ENCODE measurements around the gene CASP9. TPM values are rescaled to one million over a fixed set of nuclear protein-coding genes. Genes with fewer than 3 reads are reported as not detected.

CASP9 gene
- total and polyA plus RNA-seq, 7 donors, result 5.3 to 10.5 (median 8.0) TPM

DNA sequence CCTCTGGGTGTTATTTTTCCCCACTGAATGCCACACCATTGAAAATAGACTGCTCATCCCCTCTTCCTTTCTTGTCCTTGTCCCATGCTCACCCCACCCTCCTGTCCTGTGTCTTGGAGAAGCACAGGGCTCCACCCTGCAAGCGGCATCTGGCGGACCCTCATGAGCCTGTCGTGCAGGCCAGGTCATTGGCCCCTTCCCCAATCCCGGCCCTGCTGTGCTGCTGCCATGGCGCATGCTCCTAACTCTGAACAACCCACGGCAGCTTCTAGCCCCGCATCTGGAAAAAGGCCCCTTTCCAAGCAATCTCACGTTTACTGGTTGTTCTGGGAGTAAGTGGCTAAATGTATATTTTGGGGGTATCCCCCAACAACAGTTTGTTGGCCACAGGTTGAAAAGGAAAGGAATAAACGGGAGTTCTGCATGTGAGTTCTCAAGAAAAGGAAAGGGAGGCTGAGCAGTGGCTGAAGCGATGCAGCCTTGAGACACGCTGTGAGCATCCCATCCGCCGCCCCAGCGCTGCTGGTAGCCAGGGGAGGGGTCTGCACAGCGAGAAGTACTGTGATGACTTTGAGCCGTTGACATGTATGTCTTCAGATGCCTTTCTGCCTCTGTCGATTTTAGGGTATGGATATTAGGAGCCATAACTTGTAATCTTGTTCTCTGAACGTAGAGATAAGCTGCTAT, 44.5 kb upstream of the CASP9 start:
- H3K27me3 ChIP-seq (ENCODE audit: insufficient read depth in 3 of 3, low read length in 2 of 3), result no peaks in the 10 kb centered on the region
- no peak for DNase-seq
- H3K36me3 ChIP-seq (ENCODE audit: insufficient read depth in 1 of 2, low read depth in 1 of 2), result peaks cover 16 to 74% of the 10 kb centered on the region in 2 donors
- H3K4me3 ChIP-seq, result no peak overlapping the region
- intact Hi-C loops (cut with DNase I), result no loop called here
- peaks cover 5% of the 10 kb centered on the region for H3K4me1 ChIP-seq
- peak overlapping the region; percentile 27 for H3K27ac ChIP-seq
- no peak for ATAC-seq
- TF ChIP-seq, protein P1, sequence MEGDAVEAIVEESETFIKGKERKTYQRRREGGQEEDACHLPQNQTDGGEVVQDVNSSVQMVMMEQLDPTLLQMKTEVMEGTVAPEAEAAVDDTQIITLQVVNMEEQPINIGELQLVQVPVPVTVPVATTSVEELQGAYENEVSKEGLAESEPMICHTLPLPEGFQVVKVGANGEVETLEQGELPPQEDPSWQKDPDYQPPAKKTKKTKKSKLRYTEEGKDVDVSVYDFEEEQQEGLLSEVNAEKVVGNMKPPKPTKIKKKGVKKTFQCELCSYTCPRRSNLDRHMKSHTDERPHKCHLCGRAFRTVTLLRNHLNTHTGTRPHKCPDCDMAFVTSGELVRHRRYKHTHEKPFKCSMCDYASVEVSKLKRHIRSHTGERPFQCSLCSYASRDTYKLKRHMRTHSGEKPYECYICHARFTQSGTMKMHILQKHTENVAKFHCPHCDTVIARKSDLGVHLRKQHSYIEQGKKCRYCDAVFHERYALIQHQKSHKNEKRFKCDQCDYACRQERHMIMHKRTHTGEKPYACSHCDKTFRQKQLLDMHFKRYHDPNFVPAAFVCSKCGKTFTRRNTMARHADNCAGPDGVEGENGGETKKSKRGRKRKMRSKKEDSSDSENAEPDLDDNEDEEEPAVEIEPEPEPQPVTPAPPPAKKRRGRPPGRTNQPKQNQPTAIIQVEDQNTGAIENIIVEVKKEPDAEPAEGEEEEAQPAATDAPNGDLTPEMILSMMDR (IDR thresholded peaks at IDR 0.05), result no peak
- 87 to 91% (median 89%) methylated on average over 18 of the region's 18 CpGs for WGBS, 3 donors
- no peaks in the 10 kb centered on the region for H3K9me3 ChIP-seq

DNA sequence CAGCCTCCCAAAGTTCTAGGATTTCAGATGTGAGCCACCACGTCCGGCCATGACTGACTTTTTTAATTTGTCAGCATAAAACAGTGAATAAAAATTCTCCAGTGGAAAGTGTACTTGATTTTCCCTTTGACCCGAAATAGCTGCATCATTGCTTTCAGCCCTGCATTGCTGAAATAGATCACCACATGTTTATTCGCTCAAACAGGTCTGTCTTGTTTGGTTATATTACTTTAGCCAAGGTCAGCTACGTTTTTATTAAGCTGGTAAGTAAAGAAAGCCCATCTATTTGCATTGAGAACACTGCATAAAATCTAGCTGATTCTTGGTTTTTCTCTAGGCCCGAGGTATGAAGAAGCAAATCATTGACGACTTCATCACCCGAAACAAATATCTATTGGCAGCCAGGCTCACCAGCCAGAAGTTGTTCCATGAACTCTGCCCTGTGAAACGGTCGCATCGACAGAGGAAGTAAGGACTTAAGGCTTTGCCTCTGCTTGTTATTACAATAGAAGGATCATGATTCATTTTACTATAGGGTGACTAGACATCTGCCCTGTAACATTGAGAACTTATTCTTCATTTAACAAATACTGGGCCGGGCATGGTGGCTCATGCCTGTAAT, 35.3 kb upstream of the CASP9 start:
- TF ChIP-seq, protein P1 (IDR thresholded peaks at IDR 0.05), result no peak

DNA sequence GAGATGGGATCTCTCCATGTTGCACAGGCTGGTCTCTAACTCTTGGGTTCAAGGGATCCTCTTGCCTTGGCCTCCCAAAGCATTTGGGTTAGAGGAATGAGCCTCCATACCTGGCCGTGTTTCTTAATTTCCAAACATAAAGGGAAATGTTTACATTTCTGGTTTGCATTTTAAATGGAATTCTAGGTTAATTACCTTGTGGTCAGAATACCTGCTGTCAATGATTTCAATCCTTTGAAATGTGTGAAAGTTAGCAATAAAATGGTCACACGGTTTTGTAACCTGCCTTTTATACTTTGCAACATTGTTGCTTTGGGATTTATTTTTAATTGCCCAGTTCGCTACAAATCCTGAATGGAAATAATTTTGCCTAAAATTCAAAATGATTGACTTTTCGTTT, 34.5 kb upstream of the CASP9 start:
- H3K36me3 ChIP-seq (ENCODE audit: insufficient read depth in 1 of 2, low read depth in 1 of 2), result peaks cover 5 to 53% of the 10 kb centered on the region in 2 donors
- H3K27me3 ChIP-seq (ENCODE audit: insufficient read depth in 3 of 3, low read length in 2 of 3), result no peaks in the 10 kb centered on the region
- H3K9me3 ChIP-seq, result no peaks in the 10 kb centered on the region
- H3K27ac ChIP-seq, result no peak overlapping the region
- intact Hi-C loops (cut with DNase I), result no loop called here
- no peaks in the 10 kb centered on the region for H3K4me1 ChIP-seq
- TF ChIP-seq, protein P1 (IDR thresholded peaks at IDR 0.05), result no peak
- 94 to 96% (median 96%) methylated on average over 4 of the region's 4 CpGs for WGBS, 3 donors
- DNase-seq, result no peak
- H3K4me3 ChIP-seq, result no peak overlapping the region
- no peak for ATAC-seq

More for the DNA sequence above, 35.3 kb upstream of the CASP9 start:
- DNase-seq, result no peak
- Histone ChIP-seq H3K4me3 (no peak overlapping the region), H3K4me1 (no peaks in the 10 kb centered on the region), H3K27me3 (ENCODE audit: insufficient read depth in 3 of 3, low read length in 2 of 3) (no peaks in the 10 kb centered on the region), H3K9me3 (no peaks in the 10 kb centered on the region), H3K27ac (no peak overlapping the region), H3K36me3 (ENCODE audit: insufficient read depth in 1 of 2, low read depth in 1 of 2) (peaks cover 5 to 56% of the 10 kb centered on the region in 2 donors)
- intact Hi-C loops (cut with DNase I), result no loop called here
- ATAC-seq, result no peak
- 86 to 92% (median 88%) methylated on average over 12 of the region's 12 CpGs for WGBS, 3 donors

DNA sequence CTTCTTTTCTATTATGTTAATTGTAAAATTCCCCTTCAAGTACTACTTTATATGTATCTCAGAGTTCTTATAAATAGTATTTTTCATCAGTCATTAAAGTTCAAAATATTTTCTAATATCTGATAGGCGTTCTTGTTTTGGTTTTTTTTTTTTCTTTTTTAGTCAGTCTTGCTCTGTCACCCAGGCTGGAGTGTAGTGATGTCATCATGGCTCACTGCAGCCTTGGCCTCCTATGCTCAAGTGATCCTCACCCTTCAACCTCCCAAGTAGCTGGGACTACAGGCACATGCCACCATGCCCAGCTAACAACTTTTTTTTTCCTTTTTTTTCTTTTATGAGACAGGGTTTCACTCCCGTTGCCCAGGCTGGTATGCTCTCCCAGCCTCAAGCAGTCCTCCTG, 33.6 kb upstream of the CASP9 start:
- peaks cover 5 to 44% of the 10 kb centered on the region in 2 donors for H3K36me3 ChIP-seq (ENCODE audit: insufficient read depth in 1 of 2, low read depth in 1 of 2)
- DNase-seq (no peak), ATAC-seq (no peak)
- no peak overlapping the region for H3K4me3 ChIP-seq
- intact Hi-C loops (cut with DNase I), result no loop called here
- WGBS, 3 donors, result 89 to 95% (median 92%) methylated on average over 2 of the region's 2 CpGs
- no peak overlapping the region for H3K27ac ChIP-seq
- no peaks in the 10 kb centered on the region for H3K4me1 ChIP-seq
- H3K27me3 ChIP-seq (ENCODE audit: insufficient read depth in 3 of 3, low read length in 2 of 3), result no peaks in the 10 kb centered on the region
- TF ChIP-seq, protein P1 (IDR thresholded peaks at IDR 0.05), result no peak
- H3K9me3 ChIP-seq, result no peaks in the 10 kb centered on the region
